ENCODE measurements around the gene EVC. TPM values are rescaled to one million over a fixed set of nuclear protein-coding genes. Genes with fewer than 3 reads are reported as not detected.

EVC gene
- total RNA-seq, 1 donor = 69.1 TPM

DNA sequence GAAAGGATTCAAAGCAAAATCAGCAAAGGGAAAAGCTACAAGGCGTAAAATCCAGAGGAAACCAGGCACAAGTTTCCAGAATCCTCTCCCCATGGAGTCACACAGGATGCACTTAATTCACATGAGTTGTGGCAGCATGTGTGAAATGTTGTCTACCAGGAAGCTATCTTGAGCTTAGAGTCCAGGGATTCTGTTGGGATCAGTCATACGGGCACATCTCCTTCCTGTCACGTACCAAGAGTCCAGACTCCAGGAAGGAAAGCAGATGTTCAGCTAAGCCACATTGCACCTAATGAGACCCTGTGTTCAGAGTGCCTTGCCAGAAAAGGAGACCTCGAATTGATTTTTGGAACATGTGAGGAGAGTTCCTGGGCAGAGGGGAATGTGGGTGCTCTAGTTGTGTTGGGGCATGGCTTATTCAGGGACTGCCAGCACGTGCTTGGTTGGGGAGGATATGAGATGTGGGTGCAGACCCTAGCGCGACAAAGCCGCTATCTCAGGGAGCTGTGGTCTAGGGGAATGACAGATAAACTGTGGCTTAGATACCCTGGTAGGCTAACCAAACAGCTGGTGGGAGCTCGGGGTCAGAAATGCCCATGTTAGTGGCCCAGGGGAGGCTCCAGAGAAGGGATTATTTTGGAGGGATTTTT lies 70.0 kb downstream of the EVC start:
- Histone ChIP-seq H3K9me3 (ENCODE audit: low read depth, low read length) (peaks cover 6% of the 10 kb centered on the region), H3K4me2 (ENCODE audit: insufficient read depth, low read length) (no peak overlapping the region), H4K20me1 (ENCODE audit: insufficient read depth, low read length) (peaks cover 18% of the 10 kb centered on the region), H3K4me3 (ENCODE audit: insufficient read depth, low read length) (no peak overlapping the region), H3K36me3 (ENCODE audit: insufficient read depth, low read length) (peaks cover 41% of the 10 kb centered on the region), H2AFZ (ENCODE audit: low read length) (no peak overlapping the region), H3K27ac (ENCODE audit: low read depth, low read length) (no peak overlapping the region), H3K4me1 (ENCODE audit: insufficient read depth, low read length) (peaks cover 12% of the 10 kb centered on the region), H3K79me2 (ENCODE audit: insufficient read depth, low read length) (peaks cover 23% of the 10 kb centered on the region), H3K27me3 (ENCODE audit: insufficient read depth, low read length) (no peaks in the 10 kb centered on the region)
- TF ChIP-seq, protein P1, sequence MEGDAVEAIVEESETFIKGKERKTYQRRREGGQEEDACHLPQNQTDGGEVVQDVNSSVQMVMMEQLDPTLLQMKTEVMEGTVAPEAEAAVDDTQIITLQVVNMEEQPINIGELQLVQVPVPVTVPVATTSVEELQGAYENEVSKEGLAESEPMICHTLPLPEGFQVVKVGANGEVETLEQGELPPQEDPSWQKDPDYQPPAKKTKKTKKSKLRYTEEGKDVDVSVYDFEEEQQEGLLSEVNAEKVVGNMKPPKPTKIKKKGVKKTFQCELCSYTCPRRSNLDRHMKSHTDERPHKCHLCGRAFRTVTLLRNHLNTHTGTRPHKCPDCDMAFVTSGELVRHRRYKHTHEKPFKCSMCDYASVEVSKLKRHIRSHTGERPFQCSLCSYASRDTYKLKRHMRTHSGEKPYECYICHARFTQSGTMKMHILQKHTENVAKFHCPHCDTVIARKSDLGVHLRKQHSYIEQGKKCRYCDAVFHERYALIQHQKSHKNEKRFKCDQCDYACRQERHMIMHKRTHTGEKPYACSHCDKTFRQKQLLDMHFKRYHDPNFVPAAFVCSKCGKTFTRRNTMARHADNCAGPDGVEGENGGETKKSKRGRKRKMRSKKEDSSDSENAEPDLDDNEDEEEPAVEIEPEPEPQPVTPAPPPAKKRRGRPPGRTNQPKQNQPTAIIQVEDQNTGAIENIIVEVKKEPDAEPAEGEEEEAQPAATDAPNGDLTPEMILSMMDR (IDR thresholded peaks at IDR 0.05; ENCODE audit: extremely low read depth, low read depth, low read length) = no peak
- DNase-seq (ENCODE audit: insufficient read length, low spot score, missing footprints) = peak; percentile 64

DNA sequence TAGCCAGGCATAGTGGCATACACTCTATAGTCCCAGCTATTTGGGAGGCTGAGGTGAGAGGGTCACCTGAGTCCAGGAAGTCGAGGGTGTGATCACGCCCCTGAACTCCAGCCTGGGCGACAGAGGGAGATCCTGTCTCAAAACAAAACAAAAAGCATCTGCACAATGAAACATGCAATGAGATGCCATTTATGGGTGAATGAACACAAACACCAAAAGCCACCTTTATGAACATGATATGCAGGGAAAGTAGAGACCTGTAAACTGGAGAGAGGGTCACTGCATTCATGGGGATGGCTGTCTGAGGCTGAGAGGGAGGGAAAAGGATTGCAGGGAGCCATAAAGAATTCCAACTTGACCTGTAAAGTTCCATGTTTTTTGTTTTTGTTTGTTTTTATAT lies 70.7 kb downstream of the EVC start:
- H2AFZ ChIP-seq (ENCODE audit: low read length) = no peak overlapping the region
- peaks cover 19% of the 10 kb centered on the region for H3K79me2 ChIP-seq (ENCODE audit: insufficient read depth, low read length)
- TF ChIP-seq, protein P1 (IDR thresholded peaks at IDR 0.05; ENCODE audit: extremely low read depth, low read depth, low read length) = no peak
- peaks cover 2% of the 10 kb centered on the region for H3K9me3 ChIP-seq (ENCODE audit: low read depth, low read length)
- H3K4me3 ChIP-seq (ENCODE audit: insufficient read depth, low read length) = no peak overlapping the region
- H3K4me2 ChIP-seq (ENCODE audit: insufficient read depth, low read length) = no peak overlapping the region
- H3K27ac ChIP-seq (ENCODE audit: low read depth, low read length) = no peak overlapping the region
- H3K27me3 ChIP-seq (ENCODE audit: insufficient read depth, low read length) = no peaks in the 10 kb centered on the region
- H3K36me3 ChIP-seq (ENCODE audit: insufficient read depth, low read length) = peaks cover 33% of the 10 kb centered on the region
- peak; percentile 27 for DNase-seq (ENCODE audit: insufficient read length, low spot score, missing footprints)
- H3K4me1 ChIP-seq (ENCODE audit: insufficient read depth, low read length) = peaks cover 13% of the 10 kb centered on the region
- H4K20me1 ChIP-seq (ENCODE audit: insufficient read depth, low read length) = peaks cover 20% of the 10 kb centered on the region

DNA sequence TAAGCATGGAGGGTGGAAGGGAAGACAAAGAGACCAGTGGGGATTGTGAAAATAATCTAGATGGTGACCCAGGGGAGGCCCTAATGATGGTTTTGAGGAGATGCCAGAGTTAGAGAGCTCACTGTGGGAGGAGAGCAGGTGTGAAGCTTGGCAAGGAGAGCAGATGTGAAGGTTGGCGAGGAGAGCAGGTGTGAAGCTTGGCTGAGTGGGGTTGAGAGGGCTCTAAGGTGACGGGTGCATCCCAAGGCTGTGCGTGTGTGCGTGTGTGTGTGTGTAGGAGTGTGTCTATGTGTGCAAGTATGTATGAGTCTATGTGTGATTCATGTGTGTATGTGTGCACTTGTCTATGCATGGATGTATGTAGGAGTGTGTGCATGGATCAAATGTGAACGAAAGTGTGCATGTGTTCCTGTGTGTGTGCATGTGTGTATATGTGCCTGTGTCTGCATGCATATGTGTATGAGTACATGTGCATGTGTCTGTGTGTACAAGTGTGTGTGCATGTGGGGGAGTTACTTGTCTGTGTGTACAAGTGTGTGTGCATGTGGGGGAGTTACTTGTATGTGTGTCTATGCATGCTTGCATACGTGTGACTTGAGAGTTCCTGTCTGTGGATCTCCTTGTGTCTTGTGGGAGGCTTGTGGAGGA lies 72.0 kb downstream of the EVC start:
- Histone ChIP-seq H3K4me3 (ENCODE audit: insufficient read depth, low read length) (no peak overlapping the region), H4K20me1 (ENCODE audit: insufficient read depth, low read length) (peaks cover 23% of the 10 kb centered on the region), H3K4me2 (ENCODE audit: insufficient read depth, low read length) (no peak overlapping the region), H2AFZ (ENCODE audit: low read length) (no peak overlapping the region), H3K79me2 (ENCODE audit: insufficient read depth, low read length) (peaks cover 12% of the 10 kb centered on the region), H3K27me3 (ENCODE audit: insufficient read depth, low read length) (no peaks in the 10 kb centered on the region), H3K36me3 (ENCODE audit: insufficient read depth, low read length) (peaks cover 39% of the 10 kb centered on the region), H3K27ac (ENCODE audit: low read depth, low read length) (no peak overlapping the region), H3K9me3 (ENCODE audit: low read depth, low read length) (no peaks in the 10 kb centered on the region), H3K4me1 (ENCODE audit: insufficient read depth, low read length) (peaks cover 13% of the 10 kb centered on the region)
- TF ChIP-seq, protein P1 (IDR thresholded peaks at IDR 0.05; ENCODE audit: extremely low read depth, low read depth, low read length) = no peak
- DNase-seq (ENCODE audit: insufficient read length, low spot score, missing footprints) = no peak

DNA sequence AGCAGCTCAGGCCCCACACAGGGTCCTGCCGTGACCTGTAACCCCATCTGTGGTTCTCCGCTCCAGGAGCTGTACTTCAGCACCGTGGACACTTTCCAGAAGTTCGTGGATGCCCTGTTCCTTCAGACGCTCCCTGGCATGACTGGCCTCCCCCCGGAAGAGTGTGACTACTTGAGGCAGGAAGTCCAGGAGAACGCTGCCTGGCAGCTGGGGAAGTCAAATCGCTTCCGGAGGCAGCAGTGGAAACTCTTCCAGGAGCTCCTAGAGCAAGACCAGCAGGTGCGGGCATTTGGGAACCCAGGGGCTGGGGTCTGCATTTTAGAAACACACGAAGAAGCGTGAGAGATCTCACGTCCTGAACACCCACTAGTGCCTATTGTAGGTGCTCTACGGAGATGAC lies 72.5 kb downstream of the EVC start:
- no peak overlapping the region for H3K4me2 ChIP-seq (ENCODE audit: insufficient read depth, low read length)
- peaks cover 12% of the 10 kb centered on the region for H3K79me2 ChIP-seq (ENCODE audit: insufficient read depth, low read length)
- no peak overlapping the region for H2AFZ ChIP-seq (ENCODE audit: low read length)
- no peaks in the 10 kb centered on the region for H3K9me3 ChIP-seq (ENCODE audit: low read depth, low read length)
- H3K4me3 ChIP-seq (ENCODE audit: insufficient read depth, low read length) = no peak overlapping the region
- no peak overlapping the region for H3K27ac ChIP-seq (ENCODE audit: low read depth, low read length)
- H3K4me1 ChIP-seq (ENCODE audit: insufficient read depth, low read length) = peaks cover 13% of the 10 kb centered on the region
- TF ChIP-seq, protein P1 (IDR thresholded peaks at IDR 0.05; ENCODE audit: extremely low read depth, low read depth, low read length) = no peak
- no peaks in the 10 kb centered on the region for H3K27me3 ChIP-seq (ENCODE audit: insufficient read depth, low read length)
- H4K20me1 ChIP-seq (ENCODE audit: insufficient read depth, low read length) = peaks cover 23% of the 10 kb centered on the region
- H3K36me3 ChIP-seq (ENCODE audit: insufficient read depth, low read length) = peaks cover 44% of the 10 kb centered on the region
- no peak for DNase-seq (ENCODE audit: insufficient read length, low spot score, missing footprints)
